ENCODE measurements around the gene HOXA1. TPM values are rescaled to one million over a fixed set of nuclear protein-coding genes. Genes with fewer than 3 reads are reported as not detected.

HOXA1 gene
- polyA plus RNA-seq, 2 donors = 1.5 to 2.1 TPM

DNA sequence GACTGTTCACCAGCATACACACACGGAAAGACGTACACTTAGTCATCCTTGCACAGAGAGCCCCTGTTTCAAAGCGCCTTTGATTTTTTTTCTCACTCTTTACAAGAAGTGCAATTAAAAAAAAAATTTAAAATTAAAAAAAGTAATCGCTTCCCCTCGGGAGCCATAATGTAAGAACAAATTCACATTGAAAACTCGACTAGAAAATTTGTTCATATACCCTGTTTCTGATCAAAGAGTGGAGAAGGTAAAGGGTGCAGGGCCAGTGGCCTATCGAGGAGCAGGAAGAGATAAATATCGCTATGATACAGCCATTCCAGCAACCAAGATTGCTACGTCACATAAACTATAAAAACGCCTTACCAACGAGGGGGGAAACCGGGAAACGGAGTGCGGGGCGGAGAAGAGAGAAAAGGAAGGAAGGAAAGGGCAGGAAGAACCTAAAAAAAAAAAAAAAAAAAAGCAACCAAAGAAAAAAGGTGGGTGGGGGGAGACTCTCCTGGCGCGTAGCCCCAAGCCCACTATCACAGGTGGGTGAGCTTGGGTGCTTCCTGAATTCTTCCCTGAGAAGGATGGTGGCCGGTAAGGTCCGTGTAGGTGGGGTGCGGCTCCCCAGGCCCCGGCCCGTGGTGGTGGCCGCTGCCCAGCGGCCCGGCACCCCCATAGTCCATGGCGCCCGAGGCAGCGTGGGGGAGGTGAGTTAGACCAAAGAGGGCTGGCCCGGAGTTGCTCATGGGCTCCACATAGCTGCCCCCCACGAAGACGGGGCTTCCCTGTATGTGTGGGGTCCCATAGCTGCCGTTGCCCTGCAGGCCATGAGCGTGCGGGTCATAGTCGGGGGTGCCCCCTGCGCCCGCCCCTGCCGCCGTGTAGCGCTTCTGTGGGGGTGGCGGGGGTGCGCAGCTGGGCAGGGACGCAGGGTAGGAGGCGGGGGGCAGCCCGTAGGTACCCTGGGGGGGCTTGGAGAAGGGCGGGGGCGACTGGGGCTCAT is 11.9 kb upstream of the HOXA1 start:
- Histone ChIP-seq H3K27ac (ENCODE audit: low read depth in 2 of 2, low read length in 1 of 2) (peak overlapping the region; percentile 96 to 97), H3K9me3 (ENCODE audit: control insufficient read depth in 2 of 2, insufficient read depth in 1 of 2, low read depth in 1 of 2, low read length in 1 of 2) (no peaks in the 10 kb centered on the region), H3K4me1 (ENCODE audit: control insufficient read depth in 2 of 2, insufficient read depth in 2 of 2, low read length in 1 of 2) (peaks cover 0 to 10% of the 10 kb centered on the region in 2 donors), H3K27me3 (ENCODE audit: control insufficient read depth in 1 of 2, insufficient read depth in 2 of 2, low read length in 2 of 2) (no peaks in the 10 kb centered on the region), H3K4me3 (ENCODE audit: low read depth in 1 of 2, low read length in 2 of 2) (peak overlapping the region; percentile 44), H3K36me3 (ENCODE audit: control insufficient read depth in 2 of 2, insufficient read depth in 2 of 2, low read length in 1 of 2) (no peaks in the 10 kb centered on the region)
- WGBS, 2 donors = 25 to 31% methylated on average over 44 to 47 of the region's 47 CpGs

DNA sequence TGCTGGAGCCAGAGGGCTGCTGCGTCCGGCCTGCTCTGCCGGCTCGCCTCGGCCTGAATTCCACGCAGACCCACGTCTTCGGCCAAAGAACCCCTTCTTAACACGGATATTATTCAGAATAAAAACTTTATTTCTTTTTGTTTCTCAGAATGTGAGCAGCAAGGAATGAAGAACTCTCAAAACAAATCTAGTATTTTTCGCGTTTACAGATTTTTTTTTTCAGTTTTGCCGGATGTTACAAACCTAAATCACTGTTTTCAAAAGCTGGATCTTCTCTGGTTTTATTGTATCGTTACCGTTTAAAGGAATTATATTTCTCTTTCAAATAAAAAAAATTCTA is 11.1 kb upstream of the HOXA1 start:
- no peaks in the 10 kb centered on the region for H3K36me3 ChIP-seq (ENCODE audit: control insufficient read depth in 2 of 2, insufficient read depth in 2 of 2, low read length in 1 of 2)
- peaks cover 0 to 10% of the 10 kb centered on the region in 2 donors for H3K4me1 ChIP-seq (ENCODE audit: control insufficient read depth in 2 of 2, insufficient read depth in 2 of 2, low read length in 1 of 2)
- no peaks in the 10 kb centered on the region for H3K27me3 ChIP-seq (ENCODE audit: control insufficient read depth in 1 of 2, insufficient read depth in 2 of 2, low read length in 2 of 2)
- H3K9me3 ChIP-seq (ENCODE audit: control insufficient read depth in 2 of 2, insufficient read depth in 1 of 2, low read depth in 1 of 2, low read length in 1 of 2) = no peaks in the 10 kb centered on the region
- H3K4me3 ChIP-seq (ENCODE audit: low read depth in 1 of 2, low read length in 2 of 2) = peak overlapping the region; percentile 44 to 48
- WGBS, 2 donors = 17 to 33% methylated on average over 14 of the region's 14 CpGs
- H3K27ac ChIP-seq (ENCODE audit: low read depth in 2 of 2, low read length in 1 of 2) = peak overlapping the region; percentile 93 to 95

- Histone ChIP-seq H3K9me3 (ENCODE audit: control insufficient read depth in 2 of 2, insufficient read depth in 1 of 2, low read depth in 1 of 2, low read length in 1 of 2) (no peaks in the 10 kb centered on the region), H3K27me3 (ENCODE audit: control insufficient read depth in 1 of 2, insufficient read depth in 2 of 2, low read length in 2 of 2) (no peaks in the 10 kb centered on the region), H3K4me3 (ENCODE audit: low read depth in 1 of 2, low read length in 2 of 2) (peak overlapping the region; percentile 44 to 48), H3K27ac (ENCODE audit: low read depth in 2 of 2, low read length in 1 of 2) (peak overlapping the region; percentile 93 to 95), H3K4me1 (ENCODE audit: control insufficient read depth in 2 of 2, insufficient read depth in 2 of 2, low read length in 1 of 2) (peaks cover 0 to 10% of the 10 kb centered on the region in 2 donors), H3K36me3 (ENCODE audit: control insufficient read depth in 2 of 2, insufficient read depth in 2 of 2, low read length in 1 of 2) (no peaks in the 10 kb centered on the region)
- 19 to 39% methylated on average over 44 of the region's 44 CpGs for WGBS, 2 donors
Observed at GRCh38 chr7:27106181-27106900, 10.5 kb upstream of the HOXA1 start.

DNA sequence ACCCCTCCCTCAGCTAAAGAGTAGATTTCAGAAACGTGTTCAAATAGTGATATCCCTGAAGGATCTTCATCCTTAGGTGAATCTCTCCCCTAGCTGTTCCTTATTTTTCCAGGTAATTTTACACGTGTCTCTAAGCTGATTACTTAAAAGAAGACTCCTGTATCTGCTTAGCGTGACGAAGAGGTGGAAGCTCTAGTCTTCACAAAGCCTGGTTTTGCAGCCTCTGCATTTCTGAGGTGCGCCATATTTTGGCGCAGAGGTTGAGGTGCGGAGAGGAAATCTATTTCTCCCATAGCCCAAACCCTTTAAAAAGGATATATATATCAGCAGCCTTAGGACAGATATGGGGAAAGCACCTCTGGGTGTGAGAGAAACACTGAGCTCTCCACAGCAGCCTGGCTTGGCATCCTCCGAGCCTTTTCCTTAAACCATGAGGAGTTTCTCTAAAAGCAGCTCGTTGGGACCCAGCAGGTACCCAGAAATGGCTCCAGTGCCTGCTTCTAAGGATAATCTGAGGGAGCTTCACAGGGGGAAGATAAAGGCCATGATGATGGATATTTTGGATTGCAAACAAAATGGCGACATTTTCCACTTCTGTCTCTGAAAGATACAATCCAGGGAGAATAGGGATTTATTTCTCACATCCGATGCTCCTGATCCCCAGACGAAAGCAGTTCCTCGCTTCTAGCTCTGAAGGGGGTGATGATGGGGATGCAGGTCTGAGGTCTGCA is 9.7 kb upstream of the HOXA1 start:
- Histone ChIP-seq H3K4me3 (ENCODE audit: low read depth in 1 of 2, low read length in 2 of 2) (peak overlapping the region in 1 of 2 donors; percentile 27), H3K36me3 (ENCODE audit: control insufficient read depth in 2 of 2, insufficient read depth in 2 of 2, low read length in 1 of 2) (no peaks in the 10 kb centered on the region), H3K27ac (ENCODE audit: low read depth in 2 of 2, low read length in 1 of 2) (peak overlapping the region; percentile 83 to 95), H3K9me3 (ENCODE audit: control insufficient read depth in 2 of 2, insufficient read depth in 1 of 2, low read depth in 1 of 2, low read length in 1 of 2) (no peaks in the 10 kb centered on the region), H3K4me1 (ENCODE audit: control insufficient read depth in 2 of 2, insufficient read depth in 2 of 2, low read length in 1 of 2) (peaks cover 0 to 10% of the 10 kb centered on the region in 2 donors), H3K27me3 (ENCODE audit: control insufficient read depth in 1 of 2, insufficient read depth in 2 of 2, low read length in 2 of 2) (no peaks in the 10 kb centered on the region)
- WGBS, 2 donors = 42 to 48% methylated on average over 13 of the region's 13 CpGs

DNA sequence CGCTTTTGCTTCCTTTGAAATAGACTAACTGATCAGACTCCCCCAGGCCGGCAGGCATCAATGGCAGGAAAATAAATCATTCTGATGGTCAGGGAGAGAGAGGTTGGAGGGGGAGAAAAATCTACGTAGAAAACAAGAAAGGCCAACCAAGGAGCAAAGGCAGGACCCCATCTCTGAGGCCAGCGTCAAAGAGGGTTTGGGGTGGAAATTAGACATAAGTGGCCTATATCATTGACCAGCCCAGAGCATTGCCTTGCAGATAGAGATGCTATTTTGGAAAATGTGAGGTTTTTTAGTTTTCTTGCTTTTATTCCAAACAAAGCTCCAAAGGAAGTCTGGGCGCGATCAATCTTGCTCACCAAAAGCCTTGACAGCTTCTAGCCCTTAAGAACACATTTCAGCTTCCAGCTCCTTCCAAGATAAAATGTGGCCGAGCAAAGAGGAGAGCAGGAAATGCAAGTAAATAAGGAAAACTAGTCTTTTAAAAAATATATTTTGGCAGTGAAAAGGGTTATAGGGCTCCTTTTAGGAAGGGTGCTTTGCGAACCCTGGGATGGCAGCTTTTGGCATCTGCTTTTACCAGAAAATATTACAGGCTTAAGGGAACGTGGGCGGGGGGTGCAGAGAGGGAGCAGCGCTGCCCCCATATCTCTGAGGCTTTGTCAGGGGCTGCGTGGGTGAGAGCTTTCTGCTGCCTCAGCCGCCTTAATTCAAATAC is 8.7 kb upstream of the HOXA1 start:
- peak overlapping the region; percentile 92 to 93 for H3K27ac ChIP-seq (ENCODE audit: low read depth in 2 of 2, low read length in 1 of 2)
- H3K36me3 ChIP-seq (ENCODE audit: control insufficient read depth in 2 of 2, insufficient read depth in 2 of 2, low read length in 1 of 2) = no peaks in the 10 kb centered on the region
- no peak overlapping the region for H3K4me3 ChIP-seq (ENCODE audit: low read depth in 1 of 2, low read length in 2 of 2)
- H3K27me3 ChIP-seq (ENCODE audit: control insufficient read depth in 1 of 2, insufficient read depth in 2 of 2, low read length in 2 of 2) = no peaks in the 10 kb centered on the region
- 34 to 41% methylated on average over 13 of the region's 13 CpGs for WGBS, 2 donors
- H3K4me1 ChIP-seq (ENCODE audit: control insufficient read depth in 2 of 2, insufficient read depth in 2 of 2, low read length in 1 of 2) = peaks cover 0 to 5% of the 10 kb centered on the region in 2 donors
- no peaks in the 10 kb centered on the region for H3K9me3 ChIP-seq (ENCODE audit: control insufficient read depth in 2 of 2, insufficient read depth in 1 of 2, low read depth in 1 of 2, low read length in 1 of 2)

DNA sequence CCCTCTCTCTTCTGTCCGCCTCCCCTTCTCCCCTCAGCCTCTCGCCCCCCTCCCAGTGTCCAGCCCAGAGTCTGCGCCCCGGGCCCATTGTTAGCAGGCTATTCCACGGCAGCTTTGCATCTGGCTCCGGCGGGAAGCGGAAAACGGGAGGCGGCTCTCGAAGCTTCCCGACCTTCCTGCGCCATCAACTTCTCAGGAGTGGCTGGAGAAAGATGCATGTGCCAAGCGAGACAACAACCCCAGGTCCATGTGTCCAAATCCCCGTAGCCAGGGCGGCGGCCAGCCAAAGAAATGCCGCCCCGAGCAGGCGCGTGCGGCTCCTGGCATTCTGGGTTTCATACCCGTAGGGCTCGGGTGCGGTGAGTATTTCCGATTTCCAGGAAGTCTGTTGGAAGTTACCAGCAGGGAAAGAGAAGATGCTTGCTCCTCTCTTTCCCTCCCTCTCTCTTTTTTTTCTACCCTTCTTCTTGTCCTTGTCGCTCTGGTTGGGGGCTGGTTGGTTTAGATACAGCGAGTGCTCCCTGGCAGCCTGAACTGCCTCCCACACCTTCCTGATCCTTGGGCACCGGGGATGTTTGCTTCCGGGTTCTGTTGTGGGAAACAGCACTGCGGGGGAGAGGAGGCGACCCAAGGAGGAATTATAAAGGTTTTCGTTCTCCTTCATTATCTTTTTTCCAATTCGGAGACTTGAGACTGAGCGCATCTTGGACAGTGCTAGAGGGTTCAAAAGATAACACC is 7.9 kb upstream of the HOXA1 start:
- Histone ChIP-seq H3K9me3 (ENCODE audit: control insufficient read depth in 2 of 2, insufficient read depth in 1 of 2, low read depth in 1 of 2, low read length in 1 of 2) (no peaks in the 10 kb centered on the region), H3K4me3 (ENCODE audit: low read depth in 1 of 2, low read length in 2 of 2) (peak overlapping the region; percentile 34 to 75), H3K27me3 (ENCODE audit: control insufficient read depth in 1 of 2, insufficient read depth in 2 of 2, low read length in 2 of 2) (no peaks in the 10 kb centered on the region), H3K27ac (ENCODE audit: low read depth in 2 of 2, low read length in 1 of 2) (peak overlapping the region; percentile 92 to 93), H3K36me3 (ENCODE audit: control insufficient read depth in 2 of 2, insufficient read depth in 2 of 2, low read length in 1 of 2) (no peaks in the 10 kb centered on the region), H3K4me1 (ENCODE audit: control insufficient read depth in 2 of 2, insufficient read depth in 2 of 2, low read length in 1 of 2) (peaks cover 0 to 2% of the 10 kb centered on the region in 2 donors)
- 14 to 19% methylated on average over 35 of the region's 35 CpGs for WGBS, 2 donors

- 4 to 6% methylated on average over 29 of the region's 29 CpGs for WGBS, 2 donors
- Histone ChIP-seq H3K4me3 (ENCODE audit: low read depth in 1 of 2, low read length in 2 of 2) (peak within 1 kb of the TSS; percentile 65 to 75), H3K4me1 (ENCODE audit: control insufficient read depth in 2 of 2, insufficient read depth in 2 of 2, low read length in 1 of 2) (peaks cover 0 to 2% of the 10 kb centered on the region in 2 donors)
Observed at GRCh38 chr7:27102581-27103442, 7.0 kb upstream of the HOXA1 start, which contains the start of gene HOXA2. TSS of gene HOXA2 (minus strand) at chr7:27102683. CDS start at chr7:27102500, 183 bp downstream.

More at GRCh38 chr7:27102581-27103442, 7.0 kb upstream of the HOXA1 start, which contains the start of gene HOXA2:
- Histone ChIP-seq H3K27ac (ENCODE audit: low read depth in 2 of 2, low read length in 1 of 2) (peak within 1 kb of the TSS; percentile 93), H3K9me3 (ENCODE audit: control insufficient read depth in 2 of 2, insufficient read depth in 1 of 2, low read depth in 1 of 2, low read length in 1 of 2) (no peaks in the 10 kb centered on the region), H3K27me3 (ENCODE audit: control insufficient read depth in 1 of 2, insufficient read depth in 2 of 2, low read length in 2 of 2) (no peaks in the 10 kb centered on the region), H3K36me3 (ENCODE audit: control insufficient read depth in 2 of 2, insufficient read depth in 2 of 2, low read length in 1 of 2) (no peaks in the 10 kb centered on the region)

Data from esophagus (tissue), 2 donors.